ENCODE results near the gene GNG14.

The GNG14 gene

GRCh38 chr19:12726988-12727316, 39.2 kb downstream of the GNG14 start:
- Mint-ChIP-seq H3K27me3 (no peaks in the 10 kb centered on the region), H3K9me3 (no peaks in the 10 kb centered on the region), H3K36me3 (ENCODE audit: insufficient read depth) (peaks cover 50% of the 10 kb centered on the region), H3K4me1 (ENCODE audit: low read depth in 2 of 2) (peaks cover 28 to 30% of the 10 kb centered on the region in 2 donors), H3K4me3 (no peak overlapping the region), H3K27ac (no peak overlapping the region)
- no peak for DNase-seq
- no peak for ATAC-seq (replicated peaks)

- H3K36me3 Mint-ChIP-seq (ENCODE audit: insufficient read depth), result peaks cover 50% of the 10 kb centered on the region
- H3K27ac Mint-ChIP-seq, result no peak overlapping the region
- no peak for ATAC-seq (replicated peaks)
Measured at GRCh38 chr19:12727745-12728433, 40.1 kb downstream of the GNG14 start.

GRCh38 chr19:12730064-12730463, 42.3 kb downstream of the GNG14 start:
- Mint-ChIP-seq H3K27me3 (no peaks in the 10 kb centered on the region), H3K27ac (peak overlapping the region in 1 of 2 donors; percentile 26), H3K9me3 (no peaks in the 10 kb centered on the region), H3K4me3 (no peak overlapping the region), H3K36me3 (ENCODE audit: insufficient read depth) (peaks cover 64% of the 10 kb centered on the region), H3K4me1 (ENCODE audit: low read depth in 2 of 2) (peaks cover 26 to 30% of the 10 kb centered on the region in 2 donors)
- ATAC-seq (replicated peaks) (no peak), DNase-seq (no peak)

More at GRCh38 chr19:12727745-12728433, 40.1 kb downstream of the GNG14 start:
- Mint-ChIP-seq H3K4me1 (ENCODE audit: low read depth in 2 of 2) (peaks cover 31 to 33% of the 10 kb centered on the region in 2 donors), H3K9me3 (no peaks in the 10 kb centered on the region), H3K27me3 (no peaks in the 10 kb centered on the region), H3K4me3 (no peak overlapping the region)
- DNase-seq, result no peak

GRCh38 chr19:12731337-12731736, 43.5 kb downstream of the GNG14 start:
- Mint-ChIP-seq H3K4me3 (no peak overlapping the region), H3K4me1 (ENCODE audit: low read depth in 2 of 2) (peaks cover 26 to 30% of the 10 kb centered on the region in 2 donors), H3K36me3 (ENCODE audit: insufficient read depth) (peaks cover 64% of the 10 kb centered on the region), H3K9me3 (no peaks in the 10 kb centered on the region), H3K27me3 (no peaks in the 10 kb centered on the region), H3K27ac (no peak overlapping the region)
- DNase-seq, result no peak
- no peak for ATAC-seq (replicated peaks)

DNA sequence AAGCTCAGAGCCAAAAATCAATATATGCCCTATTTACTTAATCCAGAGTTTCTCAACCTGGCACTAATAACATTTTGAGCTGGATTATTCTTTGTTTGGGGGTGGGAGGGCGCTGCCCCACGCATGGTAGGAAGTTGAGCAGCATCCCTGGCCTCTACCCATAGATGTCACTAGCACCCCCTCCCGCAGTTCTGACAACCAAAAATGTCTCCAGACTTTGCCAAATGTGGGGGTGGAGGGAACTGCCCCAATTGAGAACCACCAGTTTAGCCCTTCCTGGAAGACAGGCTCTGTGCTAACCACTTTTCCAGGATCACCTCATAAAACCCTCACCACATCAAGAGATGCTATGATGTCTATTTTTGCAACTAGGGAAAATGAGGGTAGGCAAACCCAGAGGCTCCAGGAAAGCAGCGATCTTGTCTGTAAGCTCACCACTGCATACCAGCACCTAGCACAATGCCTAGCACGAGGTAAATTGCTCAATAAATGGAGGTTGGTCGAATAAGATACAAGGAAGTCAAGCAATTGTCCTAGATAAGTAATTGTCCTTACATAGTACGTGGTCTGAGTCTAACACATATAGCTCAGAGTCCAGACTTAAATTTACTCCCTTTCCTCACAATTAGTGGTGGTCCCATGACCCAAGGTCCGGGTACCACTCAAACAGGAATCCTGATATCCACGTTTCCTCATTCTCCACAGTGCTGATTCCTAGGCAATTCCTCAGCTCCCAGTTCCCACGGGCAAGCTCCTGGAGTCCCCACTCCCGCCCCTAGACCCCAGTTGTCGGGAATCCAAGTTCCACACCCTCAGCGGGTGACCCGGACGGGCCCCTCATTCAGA, 45.8 kb downstream of the GNG14 start:
- no peaks in the 10 kb centered on the region for H3K27me3 Mint-ChIP-seq

GRCh38 chr19:12736995-12737834, 49.4 kb downstream of the GNG14 start, which contains the start of gene GET3:
Gene GET3 (plus strand): TSS chr19:12737497. CDS start chr19:12737506, 9 bp downstream.
- Mint-ChIP-seq H3K36me3 (ENCODE audit: insufficient read depth) (peaks cover 60% of the 10 kb centered on the region), H3K27me3 (no peaks in the 10 kb centered on the region), H3K4me3 (peak within 1 kb of the TSS; percentile 98 to 100), H3K9me3 (no peaks in the 10 kb centered on the region), H3K4me1 (ENCODE audit: low read depth in 2 of 2) (peaks cover 37 to 39% of the 10 kb centered on the region in 2 donors), H3K27ac (peak within 1 kb of the TSS; percentile 98 to 99)
- DNase-seq, result peak; percentile 67 to 74 (median 71)
- ATAC-seq (replicated peaks), result peak; percentile 79

More for the DNA sequence above, 45.8 kb downstream of the GNG14 start:
- peak in 1 of 3 experiments; percentile 25 for DNase-seq
- Mint-ChIP-seq H3K27ac (peak overlapping the region; percentile 97 to 99), H3K4me1 (ENCODE audit: low read depth in 2 of 2) (peaks cover 45 to 46% of the 10 kb centered on the region in 2 donors), H3K4me3 (peak overlapping the region; percentile 95 to 96), H3K9me3 (no peaks in the 10 kb centered on the region), H3K36me3 (ENCODE audit: insufficient read depth) (peaks cover 70% of the 10 kb centered on the region)
- no peak for ATAC-seq (replicated peaks)

GRCh38 chr19:12737835-12738351, 50.1 kb downstream of the GNG14 start:
- Mint-ChIP-seq H3K27me3 (no peaks in the 10 kb centered on the region), H3K36me3 (ENCODE audit: insufficient read depth) (peaks cover 53% of the 10 kb centered on the region), H3K4me1 (ENCODE audit: low read depth in 2 of 2) (peaks cover 30 to 32% of the 10 kb centered on the region in 2 donors), H3K27ac (peak overlapping the region; percentile 98 to 99), H3K4me3 (peak overlapping the region; percentile 98 to 100), H3K9me3 (no peaks in the 10 kb centered on the region)
- DNase-seq (no peak), ATAC-seq (replicated peaks) (no peak)
